Transverse colon (tissue), 4 donors: ENCODE results near the gene GALC. TPM values are rescaled to one million over a fixed set of nuclear protein-coding genes. Genes with fewer than 3 reads are reported as not detected.

Source experiments
- DNase-seq: peaks from one replicate; pipeline ENCODE4 v3.0.0-alpha.2; 2019
- H3K27ac ChIP-seq, 4 donors: fragments of 200-600 bp; sonication (generic); 2 replicates each; pipeline ENCODE4 v1.5.1; 2016 to 2018; ENCODE audit warnings: inconsistent platforms in 4 of 4
- H3K27me3 ChIP-seq: fragments of 200-600 bp; sonication (generic); 2 replicates; pipeline ENCODE4 v1.5.1; 2017; ENCODE audit warnings: inconsistent platforms
- H3K36me3 ChIP-seq, 4 donors: fragments of 200-600 bp; sonication (generic); 2 replicates each; pipeline ENCODE4 v1.5.1; 2017 to 2019; ENCODE audit warnings: inconsistent platforms in 4 of 4
- H3K4me1 ChIP-seq, 4 donors: fragments of 200-600 bp; sonication (generic); 2 replicates each; pipeline ENCODE4 v1.5.1; 2017 to 2020; ENCODE audit warnings: inconsistent platforms in 4 of 4
- H3K4me3 ChIP-seq, 4 donors: fragments of 200-600 bp; sonication (generic); 1 replicate in 1 of 4; 2 replicates in 3 of 4; pipeline versions ENCODE4 v1.5.1 to v1.6.1; 2017 to 2019; ENCODE audit warnings: inconsistent platforms in 4 of 4
- H3K9me3 ChIP-seq, 2 donors: fragments of 200-600 bp; sonication (generic); 2 replicates each; pipeline ENCODE4 v1.5.1; 2017 to 2019; ENCODE audit warnings: inconsistent platforms in 2 of 2
- CTCF ChIP-seq, 5 experiments: fragments of 200-600 bp in 3 of 5; fragments of 450-650 bp in 2 of 5; sonication (generic) in 3 of 5; IDR thresholded peaks; 1 replicate in 2 of 5; 2 replicates in 3 of 5; pipeline ENCODE4 v1.5.1; 2016 to 2017; ENCODE audit warnings: antibody characterized with exemption in 5 of 5, inconsistent platforms in 3 of 5, mild to moderate bottlenecking in 2 of 5, moderate library complexity in 1 of 5
- EP300 ChIP-seq: sonication (generic); formaldehyde crosslinking; IDR thresholded peaks from one replicate; pipeline ENCODE4 v1.6.1; 2017; ENCODE audit warnings: antibody characterized with exemption, low read depth
- POLR2A ChIP-seq: fragments of 450-650 bp; IDR thresholded peaks from one replicate; pipeline ENCODE4 v1.6.1; 2016; ENCODE audit warnings: antibody characterized with exemption, mild to moderate bottlenecking, moderate library complexity
- POLR2AphosphoS5 ChIP-seq, 3 donors: sonication (generic); formaldehyde crosslinking; IDR thresholded peaks; one replicate each; pipeline ENCODE4 v1.6.1; 2016; ENCODE audit warnings: antibody characterized with exemption in 3 of 3
- WGBS, 2 donors: methylation state at CpG; one replicate each; pipeline ENCODE4 v1.1.5; 2018; ENCODE audit warnings: low coverage in 1 of 2; 5-methylcytosine and 5-hydroxymethylcytosine counted together
- in situ Hi-C, 4 donors: fragments of 200-750 bp; cut with MboI; loops; one replicate each; pipeline versions ENCODE4 v1.15.0 to v1.15.1; 2017; ENCODE audit warnings: low sequenced_read_pairs in 3 of 4, low pct_ligation_motif_present in 1 of 4, low pct_unique_long_range_greater_than_20kb in 1 of 4
- intact Hi-C: fragments of 100-400 bp; cut with DNase I; formaldehyde crosslinking; loops from one replicate; pipeline ENCODE4 v1.15.1; 2023; ENCODE audit warnings: low total_unique reads
- total RNA-seq, 4 donors: library from RNA; depleted of rRNA; stranded (reverse); fragments of >200 nt; gene quantifications; one replicate each; pipeline ENCODE4 v1.1.0, GENCODE V29; 2016

Gene GALC
- total RNA-seq, 4 donors from 2014 or later = 8.0 to 42.3 (median 28.9) TPM

- in situ Hi-C loops = loop anchor here in 3 of 4 donors (10.0 to 25.0 kb wide), 3 partner anchors 222 to 234 kb away; no protein-coding TSS in a partner anchor
- no peak for TF ChIP-seq CTCF (IDR thresholded peaks at IDR 0.05)
- no peak for TF ChIP-seq POLR2AphosphoS5 (IDR thresholded peaks at IDR 0.05)
- TF ChIP-seq POLR2A = no peak
- TF ChIP-seq EP300 = no peak
- no peaks in the 10 kb centered on the region for H3K9me3 ChIP-seq
- no peak for DNase-seq
- H3K4me1 ChIP-seq = no peaks in the 10 kb centered on the region
- 82 to 84% methylated on average over 3 of the region's 3 CpGs for WGBS, 2 donors
- H3K36me3 ChIP-seq = peaks cover 0 to 25% (median 0%) of the 10 kb centered on the region in 4 donors
- no peak overlapping the region for H3K4me3 ChIP-seq
- H3K27me3 ChIP-seq = no peaks in the 10 kb centered on the region
- H3K27ac ChIP-seq = no peak overlapping the region
- intact Hi-C loops = no loop called here
These were observed 52.6 kb downstream of the GALC start for GRCh38 chr14:87940382-87940781.

DNA sequence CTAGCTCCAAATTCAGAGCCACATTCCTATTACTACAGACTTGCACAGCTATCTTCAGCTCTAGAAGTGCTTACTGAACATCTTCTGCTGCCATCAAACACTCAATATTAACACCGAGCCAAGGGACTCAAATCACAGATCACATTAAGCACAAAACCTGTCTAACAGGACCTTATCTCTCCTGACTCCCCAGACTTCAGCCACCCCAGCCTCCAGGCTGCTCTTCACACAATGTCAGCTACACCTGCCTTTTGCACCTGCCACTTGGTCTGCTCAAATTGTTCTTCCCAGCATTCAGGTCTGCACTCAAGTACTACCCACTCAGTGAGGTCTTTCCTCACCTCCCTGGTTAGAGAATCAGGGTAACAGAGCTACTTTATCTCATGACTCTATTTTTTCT lies 57.1 kb downstream of the GALC start:
- in situ Hi-C loops = loop anchor here in 1 of 4 donors (25.0 kb wide), 1 partner anchor 226 kb away; no protein-coding TSS in a partner anchor
- Histone ChIP-seq H3K36me3 (peaks cover 0 to 13% (median 0%) of the 10 kb centered on the region in 4 donors), H3K4me1 (no peaks in the 10 kb centered on the region), H3K27me3 (no peaks in the 10 kb centered on the region), H3K4me3 (no peak overlapping the region), H3K9me3 (no peaks in the 10 kb centered on the region), H3K27ac (no peak overlapping the region)
- DNase-seq = no peak
- TF ChIP-seq CTCF (IDR thresholded peaks at IDR 0.05) = no peak
- no peak for TF ChIP-seq POLR2AphosphoS5 (IDR thresholded peaks at IDR 0.05)
- TF ChIP-seq EP300 = no peak
- no peak for TF ChIP-seq POLR2A
- intact Hi-C loops = loop anchor here (5.0 kb wide), 1 partner anchor 1436 kb away; no protein-coding TSS in a partner anchor
- WGBS, 2 donors = 36% methylated on average over 1 of the region's 1 CpG; no CpG with 5 or more reads in 1 of the 2 donors

DNA sequence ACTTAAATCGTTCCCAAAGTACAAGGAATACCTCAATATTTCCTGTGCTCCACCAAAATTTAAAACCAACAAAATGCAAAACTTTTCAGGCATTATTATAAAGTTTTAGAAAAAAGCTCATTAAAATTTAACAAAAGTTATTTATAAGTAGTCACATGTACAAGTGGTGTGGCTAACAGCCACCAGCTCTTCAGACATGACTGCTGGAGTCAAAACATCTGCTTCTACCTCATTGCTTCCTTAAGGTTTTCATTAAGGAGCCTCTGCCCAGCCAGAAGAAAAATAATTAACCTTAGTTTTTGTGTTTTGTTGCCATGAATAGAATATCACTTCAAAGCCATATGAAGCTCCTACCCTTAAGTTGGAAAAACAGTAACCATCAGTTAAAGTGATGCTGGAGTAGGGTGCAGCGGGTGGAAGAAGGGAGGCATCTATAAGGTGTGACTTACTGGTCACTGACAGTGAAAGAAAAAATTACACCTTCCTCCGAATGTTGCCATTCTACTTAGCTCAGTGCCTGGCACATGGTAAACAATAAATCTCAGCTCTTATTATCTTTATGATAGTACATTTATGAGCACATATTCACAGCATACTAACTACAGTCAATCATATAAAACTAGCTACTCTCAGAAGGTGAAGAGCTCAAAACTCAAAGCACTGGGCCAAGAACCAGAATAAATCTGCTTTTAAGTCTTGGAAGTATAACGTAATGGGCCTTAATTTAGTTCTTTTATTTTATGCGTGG lies 57.7 kb downstream of the GALC start:
- Histone ChIP-seq H3K36me3 (peaks cover 0 to 8% (median 0%) of the 10 kb centered on the region in 4 donors), H3K4me3 (no peak overlapping the region), H3K27ac (no peak overlapping the region), H3K9me3 (no peaks in the 10 kb centered on the region), H3K27me3 (no peaks in the 10 kb centered on the region), H3K4me1 (no peaks in the 10 kb centered on the region)
- no peak for TF ChIP-seq POLR2A
- TF ChIP-seq POLR2AphosphoS5 (IDR thresholded peaks at IDR 0.05) = no peak
- TF ChIP-seq EP300 = no peak
- no peak for TF ChIP-seq CTCF (IDR thresholded peaks at IDR 0.05)
- 37 to 48% methylated on average over 5 of the region's 5 CpGs for WGBS, 2 donors
- no peak for DNase-seq
- intact Hi-C loops = loop anchor here (5.0 kb wide), 1 partner anchor 1437 kb away; no protein-coding TSS in a partner anchor
- in situ Hi-C loops = loop anchor here in 1 of 4 donors (25.0 kb wide), 1 partner anchor 227 kb away; no protein-coding TSS in a partner anchor

- in situ Hi-C loops = loop anchor here in 1 of 4 donors (25.0 kb wide), 1 partner anchor 228 kb away; no protein-coding TSS in a partner anchor
- intact Hi-C loops = no loop called here
These were observed 58.8 kb downstream of the GALC start for GRCh38 chr14:87934185-87934584.

More at GRCh38 chr14:87934185-87934584, 58.8 kb downstream of the GALC start:
- no peak overlapping the region for H3K27ac ChIP-seq
- DNase-seq = no peak
- H3K27me3 ChIP-seq = no peaks in the 10 kb centered on the region
- H3K9me3 ChIP-seq = no peaks in the 10 kb centered on the region
- no peaks in the 10 kb centered on the region for H3K36me3 ChIP-seq
- 75 to 80% methylated on average over 3 of the region's 3 CpGs for WGBS, 2 donors
- no peaks in the 10 kb centered on the region for H3K4me1 ChIP-seq
- TF ChIP-seq POLR2AphosphoS5 (IDR thresholded peaks at IDR 0.05) (no peak), POLR2A (no peak), EP300 (no peak), CTCF (IDR thresholded peaks at IDR 0.05) (no peak)
- H3K4me3 ChIP-seq = no peak overlapping the region
